Activated CD4-positive, alpha-beta memory T cell treated with anti-CD3 and anti-CD28 coated beads for 36 hours (primary cell): Measurements from ENCODE around the gene CDKAL1. TPM values are rescaled to one million over a fixed set of nuclear protein-coding genes. Genes with fewer than 3 reads are reported as not detected.

Source experiments
- CTCF ChIA-PET: fragments of 350-600 bp; sonication (Branson Sonifier 250); formaldehyde crosslinking; loops from one replicate; lab custom pipeline; 2021; ENCODE audit warnings: antibody characterized with exemption, inconsistent platforms; lab: Charles Lee
- POLR2A ChIA-PET: fragments of 350-600 bp; sonication (Branson Sonifier 250); formaldehyde crosslinking; loops from one replicate; lab custom pipeline; 2021; ENCODE audit warnings: antibody characterized with exemption; lab: Charles Lee
- DNase-seq: peaks from one replicate; pipeline ENCODE4 v3.0.0-alpha.2; 2020
- H3K27ac Mint-ChIP-seq: one replicate; pipeline ENCODE4 v1.8.0; 2021; ENCODE audit warnings: mixed read lengths
- H3K27me3 Mint-ChIP-seq: one replicate; pipeline ENCODE4 v1.8.0; 2021; ENCODE audit warnings: mixed read lengths
- H3K36me3 Mint-ChIP-seq: one replicate; pipeline ENCODE4 v1.8.0; 2021; ENCODE audit warnings: mixed read lengths
- H3K4me1 Mint-ChIP-seq: one replicate; pipeline ENCODE4 v1.8.0; 2021; ENCODE audit warnings: low read depth, mixed read lengths
- H3K4me3 Mint-ChIP-seq: one replicate; pipeline ENCODE4 v1.8.0; 2021; ENCODE audit warnings: mild to moderate bottlenecking, mixed read lengths
- H3K9me3 Mint-ChIP-seq: one replicate; pipeline ENCODE4 v1.8.0; 2021; ENCODE audit warnings: mixed read lengths
- intact Hi-C: fragments of 100-400 bp; cut with micrococcal nuclease; formaldehyde crosslinking; loops from one replicate; pipeline ENCODE4 v1.15.1; 2023
- total RNA-seq, 2 experiments: library from RNA; stranded (reverse); gene quantifications; one replicate each; pipeline ENCODE4 v1.2.3, GENCODE V29; 2021

Gene CDKAL1
- total RNA-seq, 2 experiments from 2014 or later = 23.1 to 23.2 TPM

DNA sequence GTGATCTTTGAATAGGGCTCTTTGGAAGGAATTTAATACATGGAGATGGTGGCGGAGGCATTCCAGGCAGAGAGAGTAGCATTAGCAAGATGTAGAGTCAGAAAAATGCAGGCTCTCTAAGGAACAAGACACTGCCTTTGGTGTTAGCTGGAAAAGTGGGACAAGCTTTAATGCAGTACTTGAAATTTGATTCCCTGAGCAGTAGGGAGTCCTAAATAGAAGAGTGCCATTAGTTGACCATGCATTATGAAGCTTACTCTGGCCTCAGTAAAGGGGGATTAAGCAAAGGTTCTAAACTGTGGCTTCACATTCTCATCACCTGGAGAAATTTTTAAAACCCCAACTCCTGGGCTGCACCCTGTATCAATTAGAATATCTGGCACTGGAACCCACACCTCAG is 564.5 kb downstream of the CDKAL1 start:
- DNase-seq = no peak
- POLR2A ChIA-PET = no interaction called here
- no peaks in the 10 kb centered on the region for H3K4me1 Mint-ChIP-seq

DNA sequence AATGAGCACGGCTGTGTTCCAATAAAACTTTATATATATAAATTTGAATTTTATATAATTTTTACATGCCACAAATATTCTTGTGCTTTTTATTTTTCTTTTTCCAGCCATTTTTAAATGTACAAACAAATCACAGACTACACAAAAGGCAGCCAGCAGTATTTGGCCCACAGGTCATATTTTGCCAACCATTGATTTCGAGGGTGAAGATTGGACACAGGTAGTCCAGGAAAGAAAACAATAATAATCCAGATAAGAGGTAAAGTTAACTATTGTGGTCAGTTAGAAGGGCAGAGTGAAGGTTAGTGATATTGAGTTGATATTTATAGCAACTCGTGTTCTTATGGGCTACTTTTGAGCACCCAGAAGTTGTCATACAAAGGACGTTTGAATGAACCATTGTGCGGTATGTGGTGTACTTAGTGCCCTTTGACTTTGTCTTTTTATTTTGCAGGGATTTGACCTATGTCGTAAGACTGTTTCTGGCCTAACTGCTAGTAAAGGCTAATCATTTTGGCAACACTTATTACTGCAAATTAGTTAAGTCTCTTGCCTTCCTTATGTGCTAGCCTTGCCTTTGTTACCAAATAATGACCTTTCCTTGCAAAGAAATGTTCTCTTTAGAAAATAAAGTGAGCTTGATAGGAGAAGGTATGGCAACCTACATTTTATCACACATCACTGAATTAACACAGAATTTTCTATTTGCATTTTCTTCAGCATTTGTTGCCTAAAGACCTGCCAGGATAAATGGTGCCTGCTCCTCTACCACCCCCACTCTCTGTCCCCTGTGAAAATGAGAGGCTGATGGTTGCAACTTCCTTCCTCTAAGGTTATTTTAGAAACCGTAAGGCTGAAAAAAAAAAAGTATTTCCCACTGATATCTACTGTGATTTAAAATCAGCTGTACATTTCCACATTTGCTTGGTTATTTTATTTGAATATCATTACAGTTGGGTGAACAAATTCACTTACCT is 565.4 kb downstream of the CDKAL1 start:
- no peak for DNase-seq
- Mint-ChIP-seq H3K4me1 (no peaks in the 10 kb centered on the region), H3K9me3 (no peaks in the 10 kb centered on the region), H3K27me3 (no peaks in the 10 kb centered on the region), H3K36me3 (peaks cover 2% of the 10 kb centered on the region), H3K4me3 (no peak overlapping the region), H3K27ac (no peak overlapping the region)
- intact Hi-C loops = no loop called here
- POLR2A ChIA-PET = no interaction called here
- CTCF ChIA-PET = interaction anchor here (0.7 kb wide), 1 partner anchor 566 kb away, joined by 3 read pairs; no protein-coding TSS in a partner anchor

More for the DNA sequence above, 564.5 kb downstream of the CDKAL1 start:
- CTCF ChIA-PET = interaction anchor here (0.7 kb wide), 1 partner anchor 565 kb away, joined by 3 read pairs; no protein-coding TSS in a partner anchor
- Mint-ChIP-seq H3K27me3 (no peaks in the 10 kb centered on the region), H3K4me3 (no peak overlapping the region), H3K36me3 (peaks cover 2% of the 10 kb centered on the region), H3K27ac (no peak overlapping the region), H3K9me3 (no peaks in the 10 kb centered on the region)
- intact Hi-C loops = no loop called here

DNA sequence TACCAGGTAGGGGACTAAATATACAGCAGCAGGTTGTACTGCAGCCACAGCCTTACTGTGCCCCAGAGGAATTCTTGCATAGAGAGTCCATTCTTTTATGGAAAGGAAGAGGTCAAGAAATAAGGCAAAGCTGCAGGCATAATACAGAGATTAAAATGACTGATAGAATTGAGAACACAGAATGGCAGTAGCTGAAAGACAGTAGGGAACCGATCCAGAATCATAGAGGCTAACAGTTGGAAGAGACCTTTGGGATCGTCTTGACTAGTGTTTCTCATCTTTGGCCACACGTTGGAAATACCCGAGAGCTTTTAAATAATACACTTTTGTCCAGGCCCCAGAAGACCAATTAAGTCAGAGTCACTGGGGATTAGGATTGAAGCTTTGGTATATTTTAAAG is 566.7 kb downstream of the CDKAL1 start:
- no peak overlapping the region for H3K4me3 Mint-ChIP-seq
- intact Hi-C loops = no loop called here

DNA sequence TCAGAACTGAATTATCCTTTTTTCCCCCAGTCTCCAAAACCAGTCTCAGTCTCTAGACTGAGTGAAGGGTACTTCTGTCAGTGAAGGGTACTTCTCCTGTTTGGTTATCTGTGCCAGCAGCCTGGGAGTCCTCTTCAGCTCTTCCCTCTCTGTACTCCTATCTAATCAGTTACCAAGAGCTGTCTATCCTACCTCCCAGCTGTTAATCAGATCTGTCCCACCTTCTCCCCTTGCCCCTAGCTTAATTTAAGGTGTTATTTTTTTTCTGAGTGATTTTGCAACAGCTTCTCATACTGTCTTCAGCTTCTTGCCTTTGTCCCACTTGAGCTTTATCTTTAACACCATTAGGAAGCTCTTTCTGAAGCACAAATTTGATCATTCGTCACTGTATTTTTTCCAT is 567.4 kb downstream of the CDKAL1 start:
- H3K27me3 Mint-ChIP-seq = no peaks in the 10 kb centered on the region
- H3K9me3 Mint-ChIP-seq = no peaks in the 10 kb centered on the region
- no peak overlapping the region for H3K4me3 Mint-ChIP-seq
- no peaks in the 10 kb centered on the region for H3K4me1 Mint-ChIP-seq
- intact Hi-C loops = no loop called here
- no peak overlapping the region for H3K27ac Mint-ChIP-seq
- POLR2A ChIA-PET = no interaction called here
- peaks cover 2% of the 10 kb centered on the region for H3K36me3 Mint-ChIP-seq
- CTCF ChIA-PET = no interaction called here
- no peak for DNase-seq

More for the DNA sequence above, 566.7 kb downstream of the CDKAL1 start:
- H3K36me3 Mint-ChIP-seq = peaks cover 2% of the 10 kb centered on the region
- CTCF ChIA-PET = no interaction called here
- DNase-seq = no peak
- POLR2A ChIA-PET = no interaction called here
- H3K27me3 Mint-ChIP-seq = no peaks in the 10 kb centered on the region
- H3K27ac Mint-ChIP-seq = no peak overlapping the region
- H3K4me1 Mint-ChIP-seq = no peaks in the 10 kb centered on the region
- no peaks in the 10 kb centered on the region for H3K9me3 Mint-ChIP-seq

DNA sequence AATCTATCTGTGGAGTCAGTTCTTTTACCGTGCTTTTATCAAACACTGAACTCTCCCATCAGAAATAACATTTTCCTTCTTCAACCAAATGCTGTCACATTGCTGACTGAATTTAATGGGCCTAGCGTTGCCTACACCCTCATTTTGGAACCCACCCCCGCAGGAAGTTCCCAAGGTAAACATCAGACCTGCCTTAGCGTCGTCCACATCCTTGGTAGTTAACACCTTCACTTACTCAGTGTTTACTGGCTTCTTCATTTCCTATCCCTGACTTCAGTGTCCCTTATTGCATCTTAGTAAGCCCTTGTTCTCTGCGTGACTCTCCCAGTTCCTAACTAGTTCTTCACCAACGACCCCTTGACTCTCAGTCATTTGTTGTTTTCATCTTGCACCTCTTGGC is 567.9 kb downstream of the CDKAL1 start:
- CTCF ChIA-PET = no interaction called here
- no peak for DNase-seq
- Mint-ChIP-seq H3K4me3 (no peak overlapping the region), H3K27ac (no peak overlapping the region), H3K4me1 (no peaks in the 10 kb centered on the region), H3K36me3 (peaks cover 2% of the 10 kb centered on the region), H3K9me3 (no peaks in the 10 kb centered on the region), H3K27me3 (no peaks in the 10 kb centered on the region)
- POLR2A ChIA-PET = no interaction called here
- intact Hi-C loops = no loop called here

DNA sequence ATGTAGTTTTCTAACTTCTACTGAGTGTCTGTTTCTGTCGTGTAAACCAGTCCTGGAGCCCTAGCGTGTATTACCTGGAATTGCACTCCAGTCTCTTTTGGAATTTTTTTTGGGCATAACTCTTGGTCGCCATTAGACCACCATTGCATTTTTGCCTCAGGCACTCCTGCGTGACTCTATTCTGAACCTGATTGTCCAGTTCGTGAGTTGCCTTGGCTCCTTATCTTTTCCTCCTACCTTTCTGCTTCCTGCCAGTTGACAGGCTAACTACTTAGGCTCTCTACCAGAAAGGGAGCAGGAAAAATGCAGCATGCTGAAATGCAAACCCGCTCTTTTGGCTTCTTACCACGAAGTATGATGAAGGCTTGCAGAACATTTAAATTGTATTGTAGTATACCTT is 568.4 kb downstream of the CDKAL1 start:
- Mint-ChIP-seq H3K4me1 (no peaks in the 10 kb centered on the region), H3K36me3 (peaks cover 2% of the 10 kb centered on the region), H3K27me3 (no peaks in the 10 kb centered on the region), H3K9me3 (no peaks in the 10 kb centered on the region), H3K27ac (no peak overlapping the region), H3K4me3 (no peak overlapping the region)
- intact Hi-C loops = no loop called here
- no peak for DNase-seq
- POLR2A ChIA-PET = no interaction called here
- CTCF ChIA-PET = no interaction called here

DNA sequence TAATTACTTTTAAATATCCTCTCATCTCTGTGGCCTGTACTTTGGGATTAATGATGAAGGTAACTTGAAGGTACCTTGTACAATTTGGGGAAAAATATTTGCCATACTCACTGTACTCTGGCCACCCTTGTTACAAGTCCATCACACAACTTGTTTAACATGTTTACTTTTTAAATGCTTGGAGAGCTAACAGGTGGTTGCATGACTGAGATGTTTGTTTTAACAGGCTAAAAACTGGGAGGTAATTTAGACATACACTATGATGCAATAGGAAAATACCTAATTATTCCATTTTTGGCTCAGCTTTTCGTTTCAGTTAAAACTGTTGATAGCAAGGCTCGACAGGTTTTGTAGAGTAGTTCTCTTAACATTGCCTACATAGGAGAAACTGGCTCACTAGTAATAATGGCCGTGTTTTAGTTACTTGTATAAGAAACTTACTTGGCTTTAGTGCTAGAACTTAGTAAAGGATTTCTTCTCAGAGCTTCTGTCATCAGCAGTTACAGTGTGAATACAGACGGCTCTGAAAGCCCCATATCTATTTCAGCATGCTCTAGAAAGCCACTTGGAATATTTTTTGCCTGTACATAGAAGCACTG is 569.5 kb downstream of the CDKAL1 start:
- H3K9me3 Mint-ChIP-seq = no peaks in the 10 kb centered on the region
- POLR2A ChIA-PET = no interaction called here
- H3K27me3 Mint-ChIP-seq = no peaks in the 10 kb centered on the region
- DNase-seq = no peak
- CTCF ChIA-PET = no interaction called here
- H3K27ac Mint-ChIP-seq = no peak overlapping the region
- no peaks in the 10 kb centered on the region for H3K36me3 Mint-ChIP-seq
- intact Hi-C loops = no loop called here
- no peaks in the 10 kb centered on the region for H3K4me1 Mint-ChIP-seq
- H3K4me3 Mint-ChIP-seq = no peak overlapping the region

DNA sequence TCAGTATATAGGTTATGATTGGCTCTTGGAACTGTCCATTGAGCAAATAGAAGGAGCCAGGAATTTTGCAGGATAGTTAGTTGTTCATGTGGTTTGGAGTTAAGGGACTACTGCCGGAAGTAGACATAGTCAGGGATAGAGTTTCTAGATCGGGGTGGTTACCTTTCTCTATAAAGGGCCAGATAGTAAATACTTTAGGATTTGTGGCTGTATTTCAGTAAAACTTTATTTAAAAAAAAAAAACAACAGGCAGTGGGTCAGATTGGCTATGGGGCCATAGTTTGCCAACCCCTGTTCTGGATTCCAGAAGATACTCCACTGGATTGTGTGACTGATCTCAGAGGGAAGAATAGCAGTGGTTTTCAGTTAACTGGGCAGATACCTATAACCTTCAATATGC is 570.0 kb downstream of the CDKAL1 start:
- DNase-seq = no peak
- Mint-ChIP-seq H3K27me3 (no peaks in the 10 kb centered on the region), H3K9me3 (no peaks in the 10 kb centered on the region), H3K4me3 (no peak overlapping the region), H3K36me3 (no peaks in the 10 kb centered on the region), H3K27ac (no peak overlapping the region), H3K4me1 (no peaks in the 10 kb centered on the region)
- CTCF ChIA-PET = no interaction called here
- intact Hi-C loops = no loop called here
- POLR2A ChIA-PET = no interaction called here

DNA sequence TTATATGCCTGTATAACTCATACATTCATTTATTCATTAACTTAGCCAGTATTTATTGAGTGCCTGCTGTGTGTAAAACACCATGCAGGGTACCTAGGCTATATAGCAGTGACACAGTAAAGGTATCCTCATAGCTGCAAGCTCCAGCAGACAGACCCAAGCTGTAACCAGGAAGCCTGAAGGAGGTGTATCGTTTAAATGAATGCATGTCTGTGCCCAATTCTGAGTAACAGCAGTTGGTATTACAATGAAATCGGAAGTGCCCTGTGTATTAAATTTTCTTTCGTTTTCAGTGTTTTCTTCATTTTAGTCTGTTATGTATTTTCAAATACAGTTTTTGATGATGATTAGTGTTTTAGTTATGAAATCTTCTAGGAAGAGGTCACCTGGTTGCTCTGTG is 573.5 kb downstream of the CDKAL1 start:
- no peaks in the 10 kb centered on the region for H3K4me1 Mint-ChIP-seq
- POLR2A ChIA-PET = no interaction called here

DNA sequence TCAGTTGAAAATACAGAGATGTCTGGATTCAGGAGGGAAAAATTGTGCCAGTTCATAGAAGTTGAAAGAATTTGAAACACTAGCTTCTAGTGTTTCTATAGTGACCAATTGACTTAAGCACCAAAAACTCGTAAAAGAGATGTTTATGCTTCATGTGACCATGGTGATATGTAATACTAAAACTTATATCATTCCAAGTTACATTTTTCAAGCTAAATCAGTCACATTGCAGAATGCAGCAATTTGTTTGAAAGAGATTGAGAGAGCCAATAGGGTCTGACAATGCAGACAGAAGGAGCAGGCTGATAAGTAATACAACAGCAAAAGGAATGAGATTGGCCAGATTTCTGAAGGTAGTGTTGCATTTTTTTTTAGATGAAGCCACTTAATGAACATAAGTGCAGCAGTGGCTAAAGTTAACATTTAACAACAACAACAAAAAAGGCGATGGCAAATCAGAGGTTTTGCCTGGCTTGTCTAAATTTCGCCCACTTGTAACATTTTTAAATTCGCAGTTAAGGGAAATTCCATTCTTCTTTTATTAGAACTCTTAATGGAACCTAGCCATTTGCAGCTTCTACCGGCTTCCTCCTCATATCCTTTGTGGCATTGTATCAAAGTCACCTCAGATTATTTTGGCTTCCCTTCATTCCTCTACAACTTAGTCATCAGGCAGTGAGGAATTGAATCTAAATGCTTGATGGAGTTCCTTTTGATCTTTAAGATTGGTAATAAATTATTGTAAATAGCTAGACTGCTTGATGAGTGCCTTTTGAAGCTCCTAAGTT is 575.3 kb downstream of the CDKAL1 start:
- no peaks in the 10 kb centered on the region for H3K9me3 Mint-ChIP-seq
- H3K27ac Mint-ChIP-seq = no peak overlapping the region
- H3K4me3 Mint-ChIP-seq = no peak overlapping the region
- intact Hi-C loops = no loop called here
- no peaks in the 10 kb centered on the region for H3K27me3 Mint-ChIP-seq
- no peaks in the 10 kb centered on the region for H3K36me3 Mint-ChIP-seq
- CTCF ChIA-PET = no interaction called here
- POLR2A ChIA-PET = no interaction called here
- no peaks in the 10 kb centered on the region for H3K4me1 Mint-ChIP-seq
- DNase-seq = no peak

More for the DNA sequence above, 573.5 kb downstream of the CDKAL1 start:
- CTCF ChIA-PET = interaction anchor here (1.2 kb wide), 1 partner anchor 280 kb away, joined by 4 read pairs; no protein-coding TSS in a partner anchor
- no peak overlapping the region for H3K4me3 Mint-ChIP-seq
- H3K9me3 Mint-ChIP-seq = no peaks in the 10 kb centered on the region
- DNase-seq = no peak
- H3K27ac Mint-ChIP-seq = no peak overlapping the region
- H3K36me3 Mint-ChIP-seq = no peaks in the 10 kb centered on the region
- no peaks in the 10 kb centered on the region for H3K27me3 Mint-ChIP-seq
- intact Hi-C loops = no loop called here

DNA sequence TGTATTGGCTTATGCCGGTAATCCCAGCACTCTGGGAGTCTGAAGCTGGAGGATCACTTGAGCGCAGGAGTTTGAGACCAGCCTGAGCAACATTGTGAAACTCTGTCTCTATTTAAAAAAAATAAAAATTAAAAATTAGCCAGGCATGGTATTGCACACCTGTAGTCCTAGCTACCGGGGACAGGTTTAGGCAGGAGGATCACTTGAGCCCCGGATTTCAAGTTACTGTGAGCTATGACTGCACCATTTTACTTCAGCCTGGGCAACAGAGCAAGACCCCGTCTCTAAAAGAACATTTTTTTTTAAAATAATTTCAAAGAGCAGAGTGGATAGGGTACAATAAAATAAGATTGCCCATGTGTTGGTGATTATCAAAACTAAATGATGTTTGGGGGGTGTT is 576.4 kb downstream of the CDKAL1 start:
- H3K27me3 Mint-ChIP-seq = no peaks in the 10 kb centered on the region
- no peaks in the 10 kb centered on the region for H3K9me3 Mint-ChIP-seq
- POLR2A ChIA-PET = no interaction called here
- CTCF ChIA-PET = no interaction called here
- H3K4me3 Mint-ChIP-seq = no peak overlapping the region
- H3K27ac Mint-ChIP-seq = no peak overlapping the region
- no peaks in the 10 kb centered on the region for H3K36me3 Mint-ChIP-seq
- no peak for DNase-seq
- intact Hi-C loops = no loop called here
- H3K4me1 Mint-ChIP-seq = no peaks in the 10 kb centered on the region

DNA sequence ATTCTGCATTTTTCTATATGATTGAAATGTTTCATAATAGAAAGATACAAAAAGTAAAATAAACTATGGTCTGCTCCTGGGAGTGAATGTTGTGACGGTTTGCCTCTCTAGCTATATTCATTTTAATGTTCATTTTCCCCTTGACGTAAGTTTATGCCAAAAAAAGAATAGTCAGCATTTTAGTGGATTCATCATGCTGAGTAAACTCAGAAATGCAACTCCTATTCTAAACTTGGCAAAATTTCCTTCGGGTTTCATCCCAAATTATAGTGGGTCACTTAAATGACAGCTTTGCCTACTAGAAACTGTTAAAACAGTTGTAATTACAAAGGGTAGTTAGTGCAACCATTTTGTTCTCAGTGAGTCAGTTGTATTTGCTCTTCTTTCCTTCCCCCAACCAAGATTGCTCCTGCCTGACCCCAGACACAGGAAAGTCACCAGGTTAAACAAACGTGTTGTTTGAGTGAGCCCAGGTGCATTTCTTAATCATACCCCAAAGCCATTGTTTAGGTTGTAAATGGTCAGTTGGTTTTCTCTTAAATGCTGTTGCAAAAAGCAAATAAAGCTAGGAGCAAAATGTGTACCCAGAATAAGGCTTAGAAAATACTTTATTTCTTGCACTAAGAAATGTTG is 577.0 kb downstream of the CDKAL1 start:
- ChIA-PET CTCF (no interaction called here), POLR2A (no interaction called here)
- DNase-seq = no peak
- no peaks in the 10 kb centered on the region for H3K9me3 Mint-ChIP-seq
- H3K27me3 Mint-ChIP-seq = no peaks in the 10 kb centered on the region
- no peaks in the 10 kb centered on the region for H3K36me3 Mint-ChIP-seq
- intact Hi-C loops = no loop called here
- no peaks in the 10 kb centered on the region for H3K4me1 Mint-ChIP-seq
- H3K27ac Mint-ChIP-seq = no peak overlapping the region
- H3K4me3 Mint-ChIP-seq = no peak overlapping the region
